SK-N-SH treated with all-trans-retinoic acid at 6 μM for 48 hours (cell line): ENCODE measurements around the gene CLSTN2.

Experiments used
- ATAC-seq: fragments of 200-7000 bp; cut with Tn5 transposase; 3 replicates; pipeline ENCODE4 v1.9.1; 2020; ENCODE audit warnings: mild to moderate bottlenecking, moderate library complexity
- BACH2 ChIP-seq: fragments of 250-450 bp; sonication (Bioruptor Pico); IDR thresholded peaks from 2 replicates; pipeline ENCODE4 v1.9.0; 2021; ENCODE audit warnings: mild to moderate bottlenecking, borderline replicate concordance
- CSDC2 ChIP-seq: fragments of 250-450 bp; sonication (Bioruptor Pico); IDR thresholded peaks from 2 replicates; pipeline ENCODE4 v1.5.0; 2020; ENCODE audit warnings: mild to moderate bottlenecking, moderate library complexity
- ESRRG ChIP-seq: fragments of 250-450 bp; sonication (Bioruptor Pico); IDR thresholded peaks from 2 replicates; pipeline ENCODE4 v1.6.1; 2021; ENCODE audit warnings: mild to moderate bottlenecking
- GLIS3 ChIP-seq: fragments of 250-450 bp; sonication (Bioruptor Pico); IDR thresholded peaks from 2 replicates; pipeline ENCODE4 v1.5.0; 2020; ENCODE audit warnings: mild to moderate bottlenecking, moderate library complexity
- ISL1 ChIP-seq: fragments of 250-450 bp; sonication (Bioruptor Pico); IDR thresholded peaks from 2 replicates; pipeline ENCODE4 v2.1.2; 2022; ENCODE audit warnings: mild to moderate bottlenecking, moderate library complexity
- OSR1 ChIP-seq: fragments of 250-450 bp; sonication (Bioruptor Pico); IDR thresholded peaks from 2 replicates; pipeline ENCODE4 v1.8.0; 2022; ENCODE audit warnings: moderate library complexity, mild to moderate bottlenecking, inconsistent platforms
- PPARA ChIP-seq: fragments of 250-450 bp; sonication (Bioruptor Pico); IDR thresholded peaks from 2 replicates; pipeline ENCODE4 v1.5.0; 2020; ENCODE audit warnings: mild to moderate bottlenecking, borderline replicate concordance
- RARB ChIP-seq: fragments of 250-450 bp; sonication (Bioruptor Pico); IDR thresholded peaks from 2 replicates; pipeline ENCODE4 v1.8.0; 2021; ENCODE audit warnings: mild to moderate bottlenecking, moderate library complexity
- SNAI2 ChIP-seq: fragments of 250-450 bp; sonication (Bioruptor Pico); IDR thresholded peaks from 2 replicates; pipeline ENCODE4 v1.5.0; 2020; ENCODE audit warnings: mild to moderate bottlenecking, moderate library complexity
- TCF4 ChIP-seq: fragments of 250-450 bp; sonication (Bioruptor Pico); IDR thresholded peaks from 2 replicates; pipeline ENCODE4 v1.8.0; 2021; ENCODE audit warnings: mild to moderate bottlenecking, moderate library complexity, borderline replicate concordance
- TOX ChIP-seq: fragments of 250-450 bp; sonication (Bioruptor Pico); IDR thresholded peaks from 2 replicates; pipeline ENCODE4 v1.8.0; 2021; ENCODE audit warnings: mild to moderate bottlenecking, moderate library complexity, borderline replicate concordance
- TSHZ2 ChIP-seq: fragments of 250-450 bp; sonication (Bioruptor Pico); IDR thresholded peaks from 2 replicates; pipeline ENCODE4 v1.5.0; 2020; ENCODE audit warnings: mild to moderate bottlenecking, moderate library complexity
- ZC3H10 ChIP-seq: fragments of 250-450 bp; sonication (Bioruptor Pico); IDR thresholded peaks from 2 replicates; pipeline ENCODE4 v1.5.1; 2021; ENCODE audit warnings: mild to moderate bottlenecking, moderate library complexity
- ZFP3 ChIP-seq: fragments of 250-450 bp; sonication (Bioruptor Pico); IDR thresholded peaks from 2 replicates; pipeline ENCODE4 v1.5.0; 2020; ENCODE audit warnings: mild to moderate bottlenecking, moderate library complexity
- ZNF565 ChIP-seq: fragments of 450-650 bp; formaldehyde crosslinking; conservative IDR thresholded peaks from 2 replicates; pipeline ENCODE4 v1.5.0; 2020; ENCODE audit warnings: low read depth, mild to moderate bottlenecking, moderate library complexity
- ZNF70 ChIP-seq: fragments of 450-650 bp; formaldehyde crosslinking; IDR thresholded peaks from 2 replicates; pipeline ENCODE4 v1.5.0; 2020; ENCODE audit warnings: mild to moderate bottlenecking, moderate library complexity
- ZNF8 ChIP-seq: fragments of 450-650 bp; formaldehyde crosslinking; IDR thresholded peaks from 2 replicates; pipeline ENCODE4 v1.5.0; 2020; ENCODE audit warnings: mild to moderate bottlenecking, moderate library complexity
- TF ChIP-seq, protein P1 (sequence below): fragments of 250-450 bp; sonication (Bioruptor Pico); IDR thresholded peaks from 2 replicates; pipeline ENCODE4 v1.5.1; 2021; ENCODE audit warnings: mild to moderate bottlenecking, moderate library complexity
- TF ChIP-seq, protein P2 (sequence below): fragments of 250-450 bp; sonication (Bioruptor Pico); IDR thresholded peaks from 2 replicates; pipeline ENCODE4 v1.5.1; 2020; ENCODE audit warnings: low read depth, mild to moderate bottlenecking, moderate library complexity
- TF ChIP-seq, protein P3 (sequence below): fragments of 250-450 bp; sonication (Bioruptor Pico); IDR thresholded peaks from 2 replicates; pipeline ENCODE4 v1.8.0; 2021; ENCODE audit warnings: low read depth, mild to moderate bottlenecking, moderate library complexity, borderline replicate concordance

Gene CLSTN2

DNA sequence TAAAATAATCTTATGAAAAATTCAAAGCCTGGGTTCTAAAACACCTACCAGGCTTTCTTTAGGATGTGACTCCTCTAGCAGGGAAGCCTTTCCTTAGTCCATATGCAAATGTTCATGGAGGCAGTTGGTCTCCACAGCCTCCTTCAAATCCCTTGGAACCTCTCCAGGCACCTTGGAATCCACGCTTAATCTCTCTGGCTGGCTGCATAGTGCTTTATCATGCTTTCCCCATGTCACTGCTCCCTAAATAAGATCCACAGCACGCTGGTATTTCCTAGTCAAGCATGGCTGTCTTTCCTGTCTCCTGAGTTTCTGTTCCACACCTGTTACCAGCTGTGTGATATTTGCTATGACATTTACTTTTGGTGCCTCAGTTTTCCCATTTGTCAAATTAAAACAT, 71.3 kb downstream of the CLSTN2 start:
- no peak for ATAC-seq
- no peak for TF ChIP-seq SNAI2

DNA sequence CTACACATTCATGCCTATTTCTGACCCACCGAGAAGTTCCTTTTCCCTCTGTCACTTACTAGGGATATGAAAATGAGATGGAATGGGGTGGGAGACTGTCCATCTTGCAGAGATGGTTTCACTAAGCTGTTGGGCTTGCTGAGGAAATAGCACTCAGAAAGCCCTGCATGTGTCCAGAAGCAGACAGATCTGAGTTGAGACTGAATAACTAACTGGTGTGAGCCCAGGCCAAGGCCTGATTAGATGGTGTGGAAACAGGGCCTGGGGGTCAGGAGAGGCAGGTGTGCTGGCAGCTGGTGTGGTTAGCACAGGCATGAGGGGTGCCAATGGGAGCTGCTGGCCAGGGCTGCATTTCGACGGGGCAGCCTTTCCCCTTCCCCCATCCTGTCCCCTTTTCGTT, 72.1 kb downstream of the CLSTN2 start:
- TF ChIP-seq ZFP3 (CRISPR knock-in tag): no peak
- TF ChIP-seq, protein P1, sequence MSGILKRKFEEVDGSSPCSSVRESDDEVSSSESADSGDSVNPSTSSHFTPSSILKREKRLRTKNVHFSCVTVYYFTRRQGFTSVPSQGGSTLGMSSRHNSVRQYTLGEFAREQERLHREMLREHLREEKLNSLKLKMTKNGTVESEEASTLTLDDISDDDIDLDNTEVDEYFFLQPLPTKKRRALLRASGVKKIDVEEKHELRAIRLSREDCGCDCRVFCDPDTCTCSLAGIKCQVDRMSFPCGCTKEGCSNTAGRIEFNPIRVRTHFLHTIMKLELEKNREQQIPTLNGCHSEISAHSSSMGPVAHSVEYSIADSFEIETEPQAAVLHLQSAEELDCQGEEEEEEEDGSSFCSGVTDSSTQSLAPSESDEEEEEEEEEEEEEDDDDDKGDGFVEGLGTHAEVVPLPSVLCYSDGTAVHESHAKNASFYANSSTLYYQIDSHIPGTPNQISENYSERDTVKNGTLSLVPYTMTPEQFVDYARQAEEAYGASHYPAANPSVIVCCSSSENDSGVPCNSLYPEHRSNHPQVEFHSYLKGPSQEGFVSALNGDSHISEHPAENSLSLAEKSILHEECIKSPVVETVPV (CRISPR knock-in tag): no peak
- TF ChIP-seq, all 23 proteins: peak for 0
- no peak for ATAC-seq

- no peak for ATAC-seq
- no peak for TF ChIP-seq ZNF8 (CRISPR knock-in tag)
- TF ChIP-seq BACH2 (CRISPR knock-in tag): no peak
- no peak for TF ChIP-seq ZNF70 (CRISPR knock-in tag)
- no peak for TF ChIP-seq CSDC2 (CRISPR knock-in tag)
- TF ChIP-seq TSHZ2 (CRISPR knock-in tag): no peak
- no peak for TF ChIP-seq ZFP3 (CRISPR knock-in tag)
- TF ChIP-seq, protein P1 (CRISPR knock-in tag): no peak
- no peak for TF ChIP-seq ISL1 (CRISPR knock-in tag)
- no peak for TF ChIP-seq ZC3H10
- no peak for TF ChIP-seq GLIS3 (CRISPR knock-in tag)
- TF ChIP-seq, protein P2, sequence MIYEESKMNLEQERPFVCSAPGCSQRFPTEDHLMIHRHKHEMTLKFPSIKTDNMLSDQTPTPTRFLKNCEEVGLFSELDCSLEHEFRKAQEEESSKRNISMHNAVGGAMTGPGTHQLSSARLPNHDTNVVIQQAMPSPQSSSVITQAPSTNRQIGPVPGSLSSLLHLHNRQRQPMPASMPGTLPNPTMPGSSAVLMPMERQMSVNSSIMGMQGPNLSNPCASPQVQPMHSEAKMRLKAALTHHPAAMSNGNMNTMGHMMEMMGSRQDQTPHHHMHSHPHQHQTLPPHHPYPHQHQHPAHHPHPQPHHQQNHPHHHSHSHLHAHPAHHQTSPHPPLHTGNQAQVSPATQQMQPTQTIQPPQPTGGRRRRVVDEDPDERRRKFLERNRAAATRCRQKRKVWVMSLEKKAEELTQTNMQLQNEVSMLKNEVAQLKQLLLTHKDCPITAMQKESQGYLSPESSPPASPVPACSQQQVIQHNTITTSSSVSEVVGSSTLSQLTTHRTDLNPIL (CRISPR knock-in tag): no peak
- TF ChIP-seq RARB (CRISPR knock-in tag): no peak
- TF ChIP-seq, protein P3, sequence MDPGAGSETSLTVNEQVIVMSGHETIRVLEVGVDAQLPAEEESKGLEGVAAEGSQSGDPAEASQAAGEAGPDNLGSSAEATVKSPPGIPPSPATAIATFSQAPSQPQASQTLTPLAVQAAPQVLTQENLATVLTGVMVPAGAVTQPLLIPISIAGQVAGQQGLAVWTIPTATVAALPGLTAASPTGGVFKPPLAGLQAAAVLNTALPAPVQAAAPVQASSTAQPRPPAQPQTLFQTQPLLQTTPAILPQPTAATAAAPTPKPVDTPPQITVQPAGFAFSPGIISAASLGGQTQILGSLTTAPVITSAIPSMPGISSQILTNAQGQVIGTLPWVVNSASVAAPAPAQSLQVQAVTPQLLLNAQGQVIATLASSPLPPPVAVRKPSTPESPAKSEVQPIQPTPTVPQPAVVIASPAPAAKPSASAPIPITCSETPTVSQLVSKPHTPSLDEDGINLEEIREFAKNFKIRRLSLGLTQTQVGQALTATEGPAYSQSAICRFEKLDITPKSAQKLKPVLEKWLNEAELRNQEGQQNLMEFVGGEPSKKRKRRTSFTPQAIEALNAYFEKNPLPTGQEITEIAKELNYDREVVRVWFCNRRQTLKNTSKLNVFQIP (CRISPR knock-in tag): no peak
- no peak for TF ChIP-seq PPARA (CRISPR knock-in tag)
- TF ChIP-seq OSR1 (CRISPR knock-in tag): no peak
- TF ChIP-seq TOX: no peak
- no peak for TF ChIP-seq ZNF565
Observed at GRCh38 chr3:140007911-140008869, 73.2 kb downstream of the CLSTN2 start.

DNA sequence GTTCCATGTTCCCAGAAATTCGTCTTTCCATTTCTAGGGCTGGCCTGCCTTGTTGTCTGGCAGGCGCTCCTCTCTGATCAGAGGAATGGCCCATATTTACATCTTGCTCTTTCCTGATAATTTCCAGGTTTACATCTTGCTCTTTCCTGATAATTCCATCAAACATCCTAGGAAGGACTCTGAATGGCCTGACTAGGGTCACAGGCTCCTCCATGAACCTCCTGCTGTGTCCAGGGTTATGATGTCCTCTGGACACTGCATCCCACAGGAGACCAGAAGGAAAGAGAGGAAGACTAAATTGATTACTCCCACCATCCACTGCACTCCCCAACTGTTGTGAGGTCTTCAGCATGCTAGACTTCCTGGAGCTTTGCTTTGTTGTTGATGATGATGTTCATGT, 75.4 kb downstream of the CLSTN2 start:
- no peak for TF ChIP-seq ZNF565
- no peak for TF ChIP-seq TCF4 (CRISPR knock-in tag)
- no peak for TF ChIP-seq ZC3H10
- TF ChIP-seq ZFP3 (CRISPR knock-in tag): no peak
- TF ChIP-seq ESRRG (CRISPR knock-in tag): no peak
- TF ChIP-seq OSR1 (CRISPR knock-in tag): no peak
- no peak for ATAC-seq
